Activated T-cell treated with anti-CD3 and anti-CD28 coated beads for 1 hour (primary cell): ENCODE measurements around the gene SLC16A11.
"Not testable (repeated sequence)": the region's sequence is repeated elsewhere in the genome, so short reads cannot be mapped to it uniquely, and the experiment has no call there.

ENCODE experiments used
- DNase-seq: peaks from one replicate; pipeline ENCODE4 v3.0.0-alpha.2; 2020; ENCODE audit warnings: low read depth

SLC16A11 gene

GRCh38 chr17:7058831-7059447 is 15.0 kb upstream of the SLC16A11 start:
- no peak for DNase-seq

GRCh38 chr17:7056386-7056785 is 12.5 kb upstream of the SLC16A11 start:
- DNase-seq: no peak

GRCh38 chr17:7050583-7050982 is 6.7 kb upstream of the SLC16A11 start:
- not testable (repeated sequence) for DNase-seq

- DNase-seq: no peak
These were observed 5.1 kb upstream of the SLC16A11 start for GRCh38 chr17:7048968-7049367.

- no peak for DNase-seq
These were observed 3.7 kb upstream of the SLC16A11 start for GRCh38 chr17:7047566-7047965.

- DNase-seq: peak; percentile 47
These were observed 3.0 kb upstream of the SLC16A11 start for GRCh38 chr17:7046725-7047397.

GRCh38 chr17:7046127-7046724 is 2.3 kb upstream of the SLC16A11 start:
- no peak for DNase-seq

- DNase-seq: no peak
These were observed 1.7 kb upstream of the SLC16A11 start for GRCh38 chr17:7045492-7046126.

GRCh38 chr17:7043182-7043496 is 753 bp downstream of the SLC16A11 start:
- DNase-seq: no peak

GRCh38 chr17:7042501-7043181 is 1.3 kb downstream of the SLC16A11 start:
- no peak for DNase-seq

- no peak for DNase-seq
These were observed 2.0 kb downstream of the SLC16A11 start for GRCh38 chr17:7041607-7042500.

GRCh38 chr17:7039832-7040231 is 4.1 kb downstream of the SLC16A11 start:
- no peak for DNase-seq

- no peak for DNase-seq
These were observed 5.6 kb downstream of the SLC16A11 start for GRCh38 chr17:7038025-7038862.

- DNase-seq: peak; percentile 95
These were observed 8.1 kb downstream of the SLC16A11 start, which contains the start of gene SLC16A13 for GRCh38 chr17:7035591-7036368. Gene SLC16A13 (plus strand): TSS chr17:7036015. CDS start chr17:7036383, 368 bp downstream.

GRCh38 chr17:7034955-7035590 is 8.8 kb downstream of the SLC16A11 start:
- no peak for DNase-seq

GRCh38 chr17:7029659-7030058 is 14.2 kb downstream of the SLC16A11 start:
- DNase-seq: no peak

GRCh38 chr17:7029096-7029495 is 14.8 kb downstream of the SLC16A11 start:
- DNase-seq: no peak

- DNase-seq: no peak
These were observed 16.6 kb downstream of the SLC16A11 start for GRCh38 chr17:7027335-7027734.

GRCh38 chr17:7026471-7027115 is 17.3 kb downstream of the SLC16A11 start:
- DNase-seq: no peak
